ENCODE results near the gene COPS9. TPM values are rescaled to one million over a fixed set of nuclear protein-coding genes. Genes with fewer than 3 reads are reported as not detected.

Gene COPS9
- total RNA-seq, 1 donor from 2014 or later = 34.7 TPM

DNA sequence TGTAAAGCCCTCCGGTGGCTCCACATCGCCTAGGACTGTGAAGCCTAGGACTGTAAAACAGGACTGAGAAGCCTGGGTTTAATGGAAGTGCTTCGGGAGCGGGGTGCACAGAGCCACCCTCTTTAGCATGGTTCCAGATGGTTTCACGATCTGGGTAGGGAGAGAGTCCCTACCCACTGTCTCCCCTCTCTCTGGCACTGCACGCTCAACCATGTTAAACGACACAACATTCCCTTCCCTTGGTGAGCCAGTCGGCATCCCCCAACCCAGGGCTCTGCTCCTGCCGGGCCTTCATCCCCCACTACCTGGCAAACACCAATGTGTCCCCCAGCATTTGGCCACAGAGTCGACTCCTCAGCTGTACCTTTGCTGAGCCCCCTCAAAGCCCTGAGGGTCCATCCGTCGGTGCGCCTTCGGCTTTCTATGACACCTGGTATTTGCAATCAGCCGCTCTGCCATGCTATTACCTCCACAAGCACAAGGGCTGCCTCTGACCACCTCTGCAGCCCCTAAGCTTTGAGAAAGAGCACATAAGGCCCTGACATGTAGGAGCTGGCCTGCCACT, 1.1 kb downstream of the COPS9 start:
- no peak for DNase-seq (ENCODE audit: low read depth)

DNA sequence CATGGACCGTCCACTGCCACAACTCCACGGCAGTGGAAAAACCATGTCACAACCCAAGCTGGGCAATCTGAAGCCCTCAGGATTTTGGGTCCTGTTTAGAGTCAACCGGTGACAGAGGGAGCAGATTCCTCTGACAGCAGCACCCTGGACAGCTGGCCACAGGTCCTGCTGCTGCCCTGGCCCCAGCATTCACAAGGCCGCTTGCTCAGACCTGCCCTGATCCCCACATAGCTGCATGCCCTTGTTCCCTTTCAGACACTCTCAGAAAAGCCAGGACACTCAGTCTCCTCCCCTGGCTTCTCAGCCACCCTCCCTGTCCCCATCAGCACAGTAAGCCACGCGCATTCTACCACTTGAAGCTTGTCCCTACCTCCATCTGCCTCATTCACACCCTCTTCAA, 1.6 kb downstream of the COPS9 start:
- no peak for DNase-seq (ENCODE audit: low read depth)

DNA sequence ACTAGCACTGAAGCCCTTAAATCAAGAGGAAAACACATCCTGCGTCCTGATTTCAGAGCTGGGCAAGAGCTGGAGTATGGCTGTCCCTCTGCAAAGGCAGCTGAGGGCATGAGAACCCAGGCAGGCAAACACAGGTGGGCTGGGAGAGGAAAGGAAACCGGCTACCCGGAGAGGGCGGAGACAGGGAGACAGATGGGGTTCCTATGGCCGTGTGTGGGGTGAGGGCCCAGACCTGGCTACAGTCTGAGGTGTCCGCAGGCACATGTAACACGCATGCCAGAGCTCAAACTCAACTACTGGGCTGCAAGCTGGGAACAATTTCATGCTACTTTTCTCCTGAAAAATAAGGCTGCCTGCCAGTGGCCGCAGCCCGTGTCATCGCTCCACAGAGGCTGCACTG, 2.7 kb downstream of the COPS9 start:
- no peak for DNase-seq (ENCODE audit: low read depth)

DNA sequence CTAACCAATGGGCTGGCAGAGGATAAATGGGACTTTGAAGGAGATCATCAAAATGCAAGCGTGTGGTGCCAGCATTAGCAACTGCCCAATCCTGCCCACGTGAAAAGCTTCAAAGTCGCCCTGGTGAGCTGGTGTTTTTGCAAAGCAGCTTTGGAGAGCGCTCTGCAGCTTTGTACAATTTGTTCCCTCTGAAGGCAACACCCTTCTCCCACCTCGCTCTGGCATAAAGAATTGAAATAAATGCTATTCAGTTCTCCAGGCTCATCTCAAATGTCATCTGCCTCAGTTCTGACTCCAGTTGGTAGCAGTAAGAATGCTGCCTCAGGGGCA, 3.5 kb downstream of the COPS9 start:
- no peak for DNase-seq (ENCODE audit: low read depth)

DNA sequence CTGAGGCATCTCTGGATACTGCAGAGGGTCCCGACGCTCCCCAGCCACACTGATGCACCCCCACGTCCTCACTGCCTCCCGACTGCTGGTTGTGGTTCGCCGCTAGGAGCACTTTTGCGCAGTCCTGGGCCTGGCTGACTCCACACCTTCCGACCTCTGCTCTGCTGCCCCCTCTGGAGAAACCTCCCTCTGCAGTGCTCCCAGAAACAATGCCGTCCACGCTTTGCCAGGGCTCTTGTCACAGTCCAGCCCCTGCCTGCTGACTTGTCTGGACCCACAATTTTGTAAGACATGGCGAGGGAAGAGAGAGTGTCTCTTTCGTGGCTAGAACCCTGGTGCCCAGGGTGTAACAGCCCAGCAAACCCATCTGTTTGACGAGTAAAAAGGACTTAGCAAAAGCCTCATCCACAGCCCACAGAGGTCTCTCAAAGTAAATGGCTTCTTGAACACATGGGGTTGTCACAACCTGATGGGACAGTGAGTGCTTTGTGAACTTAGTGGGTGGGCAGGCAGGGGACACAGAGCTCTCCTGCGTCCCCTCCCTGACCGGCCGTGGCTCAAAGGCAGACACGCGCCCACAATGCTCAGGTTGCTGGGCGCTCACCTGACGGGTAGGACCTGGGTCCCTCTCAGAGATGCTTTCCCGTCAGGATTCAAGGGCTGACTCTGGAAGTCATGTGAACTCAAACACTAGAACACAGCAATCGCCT, 4.0 kb downstream of the COPS9 start:
- no peak for DNase-seq (ENCODE audit: low read depth)

DNA sequence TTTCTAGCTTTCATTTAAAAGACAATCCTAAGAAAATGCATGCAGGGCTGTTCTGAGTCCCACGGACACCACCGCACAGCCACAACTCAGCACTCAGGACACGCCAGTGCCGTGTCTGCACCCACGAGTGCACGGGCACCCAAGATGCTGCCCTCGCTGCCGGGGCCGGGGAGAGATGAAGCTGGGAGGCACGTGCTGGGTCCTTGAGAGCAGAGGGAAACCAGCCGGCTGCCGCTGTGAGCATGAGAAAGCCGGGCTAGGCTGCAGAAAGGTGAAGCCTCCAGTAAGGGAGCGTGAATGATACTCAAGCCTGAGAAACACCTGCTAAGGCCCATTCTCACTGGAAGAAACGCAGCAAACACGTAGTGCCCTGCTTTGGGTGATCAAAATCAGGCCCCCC, 4.8 kb downstream of the COPS9 start:
- DNase-seq (ENCODE audit: low read depth) = no peak

DNA sequence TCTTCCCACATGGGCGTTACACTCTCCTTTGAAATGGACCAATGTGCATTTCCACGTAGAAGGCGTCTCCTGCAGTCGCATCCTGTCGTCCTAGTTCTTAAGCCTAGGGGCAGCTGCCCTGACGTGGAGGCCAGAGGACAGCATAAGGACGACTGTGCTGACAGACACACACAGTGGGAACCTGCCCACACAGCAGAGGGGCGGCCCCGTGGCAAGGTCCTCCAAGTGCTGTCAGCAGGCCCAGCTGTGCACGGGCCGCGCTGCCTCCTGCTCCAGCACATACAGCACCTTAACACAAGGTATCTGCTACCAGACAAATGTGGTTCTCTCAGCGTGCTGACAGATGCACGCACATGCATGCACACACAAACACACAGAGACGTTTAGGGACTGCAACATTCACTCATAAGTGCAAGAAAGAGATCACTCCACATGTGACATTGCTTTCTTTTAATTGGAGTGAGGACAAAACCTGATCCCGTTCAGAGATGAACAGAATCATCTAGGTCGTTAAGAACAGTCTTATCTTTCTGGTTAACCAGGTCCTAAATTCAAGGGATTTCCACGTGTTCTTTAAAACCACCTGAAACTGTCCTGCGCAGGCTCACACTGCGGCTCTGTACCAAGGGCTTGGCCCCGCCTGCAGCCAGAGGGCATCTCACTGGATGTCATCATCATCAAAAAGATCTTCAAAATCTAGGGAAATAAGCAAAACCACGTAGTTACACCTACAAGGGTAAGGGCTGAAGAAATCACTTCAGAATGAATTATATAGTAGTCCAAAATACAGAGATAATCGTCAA, 5.5 kb downstream of the COPS9 start:
- DNase-seq (ENCODE audit: low read depth) = no peak

DNA sequence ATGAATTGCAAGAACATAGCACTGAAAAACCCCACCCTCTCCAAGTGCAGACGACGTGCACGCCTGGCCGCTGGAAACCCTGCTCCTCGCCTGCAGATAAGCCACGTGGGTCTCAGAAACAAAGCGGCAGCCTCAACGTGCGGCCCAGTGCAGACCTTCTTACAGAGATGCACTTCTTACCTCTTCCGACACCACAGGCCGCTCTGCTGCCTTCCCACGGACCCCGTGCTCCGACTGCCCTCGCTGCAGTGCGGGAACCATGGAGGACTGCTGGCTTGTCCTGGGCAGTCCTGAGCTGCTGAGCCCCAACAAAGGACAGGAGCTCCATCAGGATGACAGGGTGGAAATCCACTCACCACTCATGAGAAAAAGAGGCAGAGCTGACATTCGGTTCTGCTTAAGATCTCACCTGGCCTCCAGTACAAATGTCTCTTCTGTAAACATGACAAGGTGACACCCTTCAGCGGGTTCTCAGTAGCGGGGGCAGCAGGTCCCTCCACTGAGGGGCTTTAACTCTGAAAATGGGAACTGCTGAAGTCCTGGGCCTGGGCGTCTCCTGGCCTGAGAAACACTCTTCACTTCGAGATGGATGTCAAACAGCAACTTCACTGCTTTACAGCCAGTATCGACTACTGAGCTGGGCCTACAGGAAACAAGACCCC, 6.2 kb downstream of the COPS9 start:
- DNase-seq (ENCODE audit: low read depth) = no peak

DNA sequence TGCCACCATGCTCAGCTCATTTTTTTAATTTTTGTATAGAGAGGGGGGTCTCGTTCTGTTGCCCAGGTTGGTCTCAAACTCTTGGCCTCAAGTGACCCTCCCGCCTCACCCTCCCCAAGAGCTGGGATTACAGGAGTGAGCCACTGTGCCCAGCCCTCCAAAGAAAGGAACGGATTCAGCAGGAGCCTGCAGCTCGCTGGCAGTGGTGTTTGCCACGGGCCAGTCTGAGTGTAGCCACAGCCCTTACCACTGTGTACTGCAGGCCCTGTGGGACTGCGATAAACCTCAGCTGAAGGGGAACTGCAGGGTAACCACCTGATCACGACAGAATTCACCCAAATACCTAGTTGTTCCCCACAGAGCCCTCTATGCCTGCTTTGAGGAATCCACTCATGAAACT, 6.8 kb downstream of the COPS9 start:
- DNase-seq (ENCODE audit: low read depth) = no peak

DNA sequence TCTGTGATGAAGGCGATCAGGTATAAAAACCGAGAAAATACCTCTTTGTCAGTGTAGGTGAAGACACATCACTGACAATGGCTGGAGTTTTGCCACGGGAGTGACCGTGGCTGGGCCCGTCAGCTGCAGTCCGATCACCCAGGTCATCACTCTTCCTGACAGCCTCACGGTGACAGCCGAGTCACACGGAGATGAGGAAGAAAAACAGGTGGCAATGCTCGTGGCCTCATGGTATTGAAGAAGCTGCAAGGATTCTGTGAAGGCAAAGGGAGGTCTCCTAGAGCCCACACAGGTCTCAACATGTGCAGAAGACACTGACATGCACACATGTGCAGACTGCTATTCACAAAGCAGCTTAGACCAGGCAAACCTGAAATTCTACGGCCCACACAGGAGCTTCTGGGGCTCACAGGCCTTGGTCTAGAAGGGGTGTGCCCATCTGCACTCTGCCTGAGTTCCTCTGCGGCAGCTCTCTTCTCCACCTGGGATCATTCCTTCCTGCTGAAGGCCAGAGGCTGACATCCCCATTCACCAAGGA, 7.4 kb downstream of the COPS9 start:
- no peak for DNase-seq (ENCODE audit: low read depth)

DNA sequence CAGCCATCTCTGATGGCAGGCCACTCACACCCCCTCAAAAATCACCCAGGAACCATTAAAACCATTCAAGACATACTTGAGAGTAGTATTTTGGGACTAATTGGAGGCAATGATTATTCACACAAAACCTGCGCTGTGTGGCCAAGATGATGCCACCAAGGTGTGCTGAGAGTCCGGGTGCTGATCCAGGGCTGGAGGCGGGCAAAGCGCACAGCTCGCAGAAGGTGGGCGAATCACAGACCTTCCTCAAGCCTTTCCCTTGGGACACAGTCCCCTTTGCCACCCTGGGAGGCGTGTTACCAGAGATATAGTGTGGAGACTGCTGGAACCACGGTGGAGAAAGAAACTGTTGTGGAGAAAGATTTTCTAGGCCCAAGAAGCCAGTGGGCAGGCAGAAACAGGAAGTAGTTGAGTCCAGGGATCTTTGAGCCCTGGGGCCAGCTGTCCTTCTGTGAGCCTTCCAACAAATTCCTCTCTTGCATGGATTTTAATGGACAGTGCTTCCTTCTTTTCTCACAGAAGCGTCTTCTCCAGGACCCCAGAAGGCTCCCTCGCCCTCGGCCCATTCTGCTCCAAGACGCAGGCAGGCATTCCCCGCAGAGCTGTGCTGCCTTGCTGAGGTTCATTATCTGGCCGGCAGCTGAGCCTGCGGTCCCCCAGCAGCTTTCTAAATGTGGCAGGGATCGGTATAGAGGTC, 8.0 kb downstream of the COPS9 start:
- no peak for DNase-seq (ENCODE audit: low read depth)

DNA sequence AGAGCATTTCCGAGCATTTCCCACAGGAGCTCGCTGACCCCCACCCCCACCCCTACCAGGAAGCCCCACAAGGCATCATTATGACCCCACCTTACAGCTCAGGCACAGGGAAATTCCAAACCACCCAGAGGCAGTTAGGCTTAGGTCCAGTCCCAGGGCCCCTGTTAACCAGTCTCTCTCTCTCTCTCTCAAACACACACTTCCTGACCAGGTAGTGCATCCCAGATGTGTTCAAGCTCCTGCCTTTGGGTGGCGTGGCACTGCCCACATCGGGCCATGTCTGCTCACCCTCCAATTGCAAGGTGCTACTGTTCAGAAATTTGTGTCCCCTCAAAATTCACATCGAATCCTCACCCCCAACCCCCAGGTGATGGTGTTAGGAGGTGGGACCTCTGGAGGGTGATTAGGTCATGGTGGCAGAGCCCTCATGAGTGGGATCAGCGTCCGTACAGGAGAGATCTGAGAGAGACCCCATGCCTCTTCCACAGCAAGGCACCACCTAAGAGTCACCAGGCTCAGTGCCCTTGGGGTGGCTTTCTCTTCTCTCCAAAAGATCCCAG, 8.8 kb downstream of the COPS9 start:
- peak; percentile 2 for DNase-seq (ENCODE audit: low read depth)

DNA sequence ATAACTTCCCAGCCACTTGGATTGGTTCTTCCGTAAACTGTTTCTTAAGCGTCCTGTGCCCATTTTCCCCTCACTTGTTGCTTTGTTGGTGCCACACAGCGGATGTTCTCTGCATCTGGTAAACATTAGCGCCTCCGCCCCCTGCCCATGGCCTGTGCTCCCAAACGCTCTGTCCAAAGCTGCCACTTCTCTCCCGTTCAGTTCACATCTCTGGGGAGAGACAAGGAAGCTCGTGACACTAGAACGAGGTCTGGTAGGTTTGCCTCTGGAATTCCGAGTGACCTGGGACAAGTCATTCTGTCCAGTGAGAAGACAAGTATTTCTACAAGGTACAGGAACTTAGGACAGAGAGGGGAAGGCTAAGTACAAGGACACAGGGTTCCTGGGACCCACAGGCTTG, 9.4 kb downstream of the COPS9 start:
- no peak for DNase-seq (ENCODE audit: low read depth)

DNA sequence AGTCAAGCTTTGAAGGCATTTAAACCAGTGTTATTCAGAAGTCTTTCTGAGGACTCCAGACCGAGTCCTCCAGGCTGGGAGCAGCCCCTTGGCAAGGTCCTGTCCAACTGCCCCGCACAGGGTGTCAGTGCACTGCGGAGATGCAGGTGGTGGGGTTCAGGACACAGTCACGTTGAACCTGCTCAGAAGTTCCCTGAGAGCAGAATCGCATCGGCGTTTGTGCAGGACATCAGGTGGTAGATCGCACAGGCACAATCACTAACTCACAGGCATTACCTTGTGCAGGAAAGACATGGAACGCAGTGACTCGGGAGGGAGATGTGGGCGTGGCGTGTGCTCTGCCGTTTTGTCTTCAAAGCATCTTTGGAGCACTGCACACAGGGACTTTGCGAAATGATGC, 10.4 kb downstream of the COPS9 start:
- DNase-seq (ENCODE audit: low read depth) = no peak

DNA sequence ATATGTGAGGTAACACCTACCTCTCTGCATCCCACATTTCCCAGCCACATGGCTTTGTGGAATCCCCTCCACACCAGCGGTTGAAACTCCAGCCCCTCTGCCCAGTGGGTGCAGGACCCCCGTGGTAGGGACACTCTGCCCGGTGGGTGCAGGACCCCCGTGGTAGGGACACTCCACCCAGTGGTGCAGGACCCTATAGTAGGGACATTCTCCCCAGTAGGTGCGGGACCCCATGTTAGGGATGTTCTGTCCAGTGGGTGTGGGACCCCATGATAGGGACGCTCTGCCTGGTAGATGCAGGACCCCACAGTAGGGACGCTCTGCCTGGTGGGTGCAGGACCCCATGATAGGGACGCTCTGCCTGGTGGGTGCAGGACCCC, 11.5 kb downstream of the COPS9 start:
- DNase-seq (ENCODE audit: low read depth) = no peak

DNA sequence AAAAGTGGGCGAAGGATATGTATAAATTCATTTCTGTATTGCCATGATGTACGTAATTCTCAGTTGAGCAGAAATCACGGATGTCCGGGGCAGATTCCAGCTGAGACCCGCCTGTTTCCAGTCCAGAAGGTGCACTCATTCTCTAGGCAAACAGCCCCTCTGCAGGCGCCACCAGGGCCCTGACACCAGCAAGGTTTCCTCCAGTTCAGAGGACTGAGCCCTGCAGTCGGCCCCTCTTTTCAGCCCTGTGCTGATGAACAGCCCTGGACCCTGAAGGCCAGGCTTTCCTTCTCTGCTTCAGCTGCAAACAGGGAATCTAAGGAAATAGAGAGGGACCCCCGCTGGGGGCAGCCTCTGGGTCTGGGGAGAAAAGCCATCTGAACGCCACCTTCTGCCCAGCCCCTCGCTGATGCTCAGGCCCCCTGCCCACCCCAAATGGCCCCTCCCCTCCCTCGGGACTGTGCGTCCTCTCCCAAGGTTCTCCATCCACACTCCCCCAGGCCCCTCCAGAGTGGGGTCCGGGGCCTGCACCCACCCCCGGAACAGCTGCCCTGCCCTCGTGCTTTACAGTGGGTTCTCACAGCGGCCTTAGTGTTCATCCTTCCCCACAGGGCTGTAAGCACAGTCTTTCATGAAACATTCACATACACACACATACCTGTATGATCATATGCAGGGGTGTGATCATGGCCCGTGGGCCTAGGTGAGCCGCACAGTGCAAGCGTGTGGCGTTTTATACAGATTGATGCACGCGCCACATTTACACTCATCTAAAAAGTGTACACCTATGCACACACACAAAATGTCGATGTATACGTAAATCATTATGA, 12.1 kb downstream of the COPS9 start:
- DNase-seq (ENCODE audit: low read depth) = no peak

DNA sequence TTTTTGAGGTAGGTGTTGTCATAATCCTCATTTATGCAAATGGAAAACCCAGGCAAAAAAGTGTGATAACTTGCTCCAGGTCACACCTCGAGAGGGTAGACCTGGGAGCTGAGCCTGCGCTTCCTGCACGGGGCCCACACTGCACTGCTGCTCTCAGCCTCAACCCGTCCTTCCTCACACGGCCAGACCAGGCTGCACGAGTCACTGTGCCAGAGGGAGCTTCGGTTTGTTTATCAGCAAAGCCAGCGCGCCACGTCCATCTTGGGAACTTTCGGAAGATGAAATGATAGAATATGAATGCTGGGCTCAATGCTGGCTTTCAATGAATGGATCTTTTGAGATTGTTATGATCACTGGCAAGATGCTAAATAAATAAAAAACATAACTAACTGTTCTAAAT, 14.4 kb downstream of the COPS9 start:
- no peak for DNase-seq (ENCODE audit: low read depth)

DNA sequence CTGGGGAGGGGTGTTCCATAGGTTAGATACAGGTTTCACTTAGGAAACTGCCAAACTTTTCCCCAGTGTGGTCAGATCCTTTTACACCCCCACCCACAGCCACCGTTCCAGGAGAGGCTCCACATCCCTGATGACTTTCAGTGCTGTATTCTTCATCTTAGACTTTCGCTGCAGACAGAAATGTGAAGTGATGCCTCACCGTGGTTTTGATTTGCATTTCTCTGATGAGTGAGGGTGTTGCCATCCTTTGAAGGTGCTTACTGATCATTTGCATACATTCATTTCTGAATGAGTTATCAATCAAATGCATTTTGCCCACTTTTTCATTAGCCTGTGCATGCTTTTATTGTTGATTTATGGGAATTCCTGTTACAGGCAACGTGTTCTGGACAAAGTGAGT, 14.9 kb downstream of the COPS9 start:
- DNase-seq (ENCODE audit: low read depth) = no peak

DNA sequence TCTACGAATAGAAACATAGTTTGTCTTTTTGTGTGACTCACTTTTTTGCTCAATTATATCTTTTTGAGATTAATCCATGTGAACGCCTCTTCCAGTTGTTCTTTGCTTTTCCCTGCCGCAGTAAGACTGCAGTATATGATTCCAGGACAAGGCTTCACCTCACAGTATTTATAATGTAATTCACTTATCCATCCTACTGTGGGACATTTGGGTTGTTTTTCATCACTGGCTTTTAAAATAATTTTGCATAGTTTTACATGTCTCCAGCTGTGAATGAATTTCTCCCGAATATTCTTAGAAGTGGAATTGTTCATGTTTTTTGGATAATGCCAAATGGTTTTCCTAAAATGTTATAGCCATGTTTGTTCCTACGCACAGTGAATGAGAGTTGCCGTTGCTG, 21.9 kb downstream of the COPS9 start:
- DNase-seq (ENCODE audit: low read depth) = no peak

DNA sequence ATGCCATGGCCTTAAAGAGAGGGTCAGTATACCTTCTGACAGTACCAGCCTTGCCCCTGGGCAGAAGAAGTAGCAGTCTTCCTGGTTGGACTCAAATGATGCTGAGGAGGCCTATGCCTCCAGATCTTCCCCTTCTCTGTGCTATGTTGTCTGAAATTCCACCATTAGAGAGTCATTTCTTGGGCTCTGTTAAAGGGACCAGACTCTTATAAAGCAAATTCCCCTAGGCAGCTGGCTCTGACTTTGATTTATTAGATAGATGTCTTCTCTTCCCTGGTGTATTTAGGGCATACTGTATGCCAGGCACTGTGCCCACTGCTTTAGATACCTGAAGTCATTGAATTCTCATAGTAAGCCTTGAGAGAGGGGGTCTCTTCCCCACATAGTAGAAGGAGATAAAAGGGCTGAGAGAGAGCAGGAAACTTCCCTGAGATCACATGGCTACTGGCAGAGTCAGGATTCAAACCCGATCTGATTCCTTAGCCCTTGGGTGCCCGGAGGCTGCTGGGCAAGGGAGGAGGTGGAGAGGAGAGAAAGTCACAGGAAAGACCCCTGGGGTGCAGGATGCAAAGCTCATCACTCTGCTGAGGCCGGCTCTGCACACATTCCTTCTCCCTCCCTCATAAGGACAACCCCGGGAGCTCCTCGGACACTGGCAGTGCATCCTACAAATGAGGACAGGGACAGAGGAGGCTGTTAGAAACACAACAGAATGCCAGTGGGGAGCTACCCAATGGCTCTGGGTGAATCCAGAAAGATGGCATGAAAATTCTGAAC, 23.0 kb downstream of the COPS9 start:
- no peak for DNase-seq (ENCODE audit: low read depth)
